Kidney epithelial cell (primary cell): ENCODE measurements around the gene HSDL1. TPM values are rescaled to one million over a fixed set of nuclear protein-coding genes. Genes with fewer than 3 reads are reported as not detected.

Experiments
- DNase-seq: peaks from one replicate; pipeline ENCODE4 v3.0.0-alpha.2; 2010; ENCODE audit warnings: low read depth
- H3K27me3 ChIP-seq: 2 replicates; pipeline ENCODE4 v1.6.0; 2011; ENCODE audit warnings: low read length; ENCODE audit not compliant: control insufficient read depth, insufficient read depth
- H3K36me3 ChIP-seq: 2 replicates; pipeline ENCODE4 v1.5.1; 2011; ENCODE audit warnings: low read length; ENCODE audit not compliant: control insufficient read depth, insufficient read depth
- H3K4me3 ChIP-seq: 2 replicates; pipeline ENCODE4 v1.5.1; 2011; ENCODE audit warnings: low read depth, mild to moderate bottlenecking, control low read depth, low read length
- total RNA-seq: library from RNA; depleted of rRNA; stranded (reverse); fragments of >200 nt; gene quantifications from 2 replicates; pipeline ENCODE4 v1.2.3, GENCODE V29; 2015
- TF ChIP-seq, protein P1 (sequence below): IDR thresholded peaks from 2 replicates; pipeline ENCODE4 v1.5.1; 2011; ENCODE audit warnings: mild to moderate bottlenecking, moderate library complexity, low read length, control low read depth, inconsistent platforms; ENCODE audit not compliant: insufficient read depth, poor library complexity, severe bottlenecking

HSDL1 gene
- total RNA-seq, 1 donor from 2014 or later = 37.9 TPM

GRCh38 chr16:84111525-84111924 lies 33.5 kb downstream of the HSDL1 start:
- Histone ChIP-seq H3K4me3 (no peak overlapping the region), H3K36me3 (no peaks in the 10 kb centered on the region), H3K27me3 (no peaks in the 10 kb centered on the region)
- TF ChIP-seq, protein P1, sequence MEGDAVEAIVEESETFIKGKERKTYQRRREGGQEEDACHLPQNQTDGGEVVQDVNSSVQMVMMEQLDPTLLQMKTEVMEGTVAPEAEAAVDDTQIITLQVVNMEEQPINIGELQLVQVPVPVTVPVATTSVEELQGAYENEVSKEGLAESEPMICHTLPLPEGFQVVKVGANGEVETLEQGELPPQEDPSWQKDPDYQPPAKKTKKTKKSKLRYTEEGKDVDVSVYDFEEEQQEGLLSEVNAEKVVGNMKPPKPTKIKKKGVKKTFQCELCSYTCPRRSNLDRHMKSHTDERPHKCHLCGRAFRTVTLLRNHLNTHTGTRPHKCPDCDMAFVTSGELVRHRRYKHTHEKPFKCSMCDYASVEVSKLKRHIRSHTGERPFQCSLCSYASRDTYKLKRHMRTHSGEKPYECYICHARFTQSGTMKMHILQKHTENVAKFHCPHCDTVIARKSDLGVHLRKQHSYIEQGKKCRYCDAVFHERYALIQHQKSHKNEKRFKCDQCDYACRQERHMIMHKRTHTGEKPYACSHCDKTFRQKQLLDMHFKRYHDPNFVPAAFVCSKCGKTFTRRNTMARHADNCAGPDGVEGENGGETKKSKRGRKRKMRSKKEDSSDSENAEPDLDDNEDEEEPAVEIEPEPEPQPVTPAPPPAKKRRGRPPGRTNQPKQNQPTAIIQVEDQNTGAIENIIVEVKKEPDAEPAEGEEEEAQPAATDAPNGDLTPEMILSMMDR = no peak
- no peak for DNase-seq

- DNase-seq = no peak
- Histone ChIP-seq H3K4me3 (no peak overlapping the region), H3K36me3 (no peaks in the 10 kb centered on the region), H3K27me3 (no peaks in the 10 kb centered on the region)
- TF ChIP-seq, protein P1 = no peak
Measured at GRCh38 chr16:84110527-84110926, 34.5 kb downstream of the HSDL1 start.

GRCh38 chr16:84109598-84110335 lies 35.2 kb downstream of the HSDL1 start:
- Histone ChIP-seq H3K36me3 (no peaks in the 10 kb centered on the region), H3K4me3 (no peak overlapping the region), H3K27me3 (no peaks in the 10 kb centered on the region)
- DNase-seq = no peak
- TF ChIP-seq, protein P1 = no peak

- Histone ChIP-seq H3K36me3 (no peaks in the 10 kb centered on the region), H3K4me3 (no peak overlapping the region), H3K27me3 (no peaks in the 10 kb centered on the region)
- TF ChIP-seq, protein P1 = no peak
- no peak for DNase-seq
Measured at GRCh38 chr16:84107921-84108320, 37.1 kb downstream of the HSDL1 start.

- Histone ChIP-seq H3K36me3 (no peaks in the 10 kb centered on the region), H3K4me3 (no peak overlapping the region), H3K27me3 (no peaks in the 10 kb centered on the region)
- no peak for DNase-seq
- TF ChIP-seq, protein P1 = no peak
Measured at GRCh38 chr16:84105948-84106740, 38.8 kb downstream of the HSDL1 start.
